Stimulated activated CD4-positive, alpha-beta T cell treated with anti-CD3 and anti-CD28 coated beads, Interleukin-12 subunit alpha, Interleukin-12 subunit beta, amount 100 ng/mL, for 24 hours (primary cell): ENCODE measurements around the gene NRP1.

Experiments
- DNase-seq, 2 experiments: peaks; one replicate each; pipeline ENCODE4 v3.0.0-alpha.2; 2020; ENCODE audit warnings: low read depth in 2 of 2

Gene NRP1

DNA sequence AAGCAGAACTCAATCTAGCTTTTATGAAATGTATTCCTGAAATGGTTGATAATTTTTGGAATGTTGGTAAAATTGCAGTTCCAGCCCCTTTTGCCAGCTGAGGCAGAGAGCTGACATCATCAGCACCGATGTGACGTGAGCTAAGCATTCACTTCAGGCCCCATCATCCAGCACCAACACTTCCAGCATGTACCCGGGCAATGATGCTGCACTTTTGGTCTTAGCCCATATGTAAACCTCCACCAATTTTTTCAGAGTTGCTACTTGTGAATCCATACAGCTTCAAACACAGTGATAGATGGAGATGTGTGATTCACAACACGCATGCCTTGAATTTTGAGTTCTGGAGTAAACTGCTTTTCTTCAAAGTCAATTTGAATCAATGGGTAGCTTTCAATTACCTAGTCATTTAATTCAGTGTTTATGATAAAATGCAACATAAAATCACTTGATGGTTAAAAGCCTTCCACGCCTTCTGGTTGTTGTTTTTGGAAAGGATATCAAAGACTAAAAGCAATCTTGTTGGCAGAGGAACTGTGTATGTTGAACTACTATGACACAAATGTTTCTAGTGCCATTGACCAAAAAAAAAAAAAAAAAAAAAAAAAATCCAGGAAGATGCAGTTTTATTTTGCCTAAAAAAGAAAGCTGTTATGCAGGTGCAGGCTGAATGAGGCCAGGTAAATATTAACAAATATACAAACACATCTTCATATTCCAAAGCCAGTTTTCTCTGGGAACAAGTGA lies 73.9 kb downstream of the NRP1 start:
- no peak for DNase-seq

DNA sequence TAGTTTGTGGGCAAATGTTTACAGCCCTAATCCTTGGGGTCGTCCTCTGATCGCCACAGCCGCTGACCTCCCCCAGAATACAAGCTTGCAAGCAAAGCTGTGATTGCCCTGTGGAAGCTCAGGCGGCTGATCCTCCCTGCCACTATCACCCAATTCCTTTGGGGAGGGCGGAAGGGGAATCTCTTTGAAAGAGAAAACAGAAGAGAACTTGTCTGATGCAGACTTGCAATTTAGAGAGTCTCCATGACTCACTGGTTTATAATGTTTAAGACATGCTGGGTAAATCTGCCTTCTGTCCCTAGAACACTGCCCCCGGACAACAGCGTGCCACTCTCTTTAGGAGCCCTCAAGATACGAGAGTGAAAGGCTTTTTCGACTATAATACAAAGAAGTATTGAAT lies 75.5 kb downstream of the NRP1 start:
- DNase-seq = no peak

DNA sequence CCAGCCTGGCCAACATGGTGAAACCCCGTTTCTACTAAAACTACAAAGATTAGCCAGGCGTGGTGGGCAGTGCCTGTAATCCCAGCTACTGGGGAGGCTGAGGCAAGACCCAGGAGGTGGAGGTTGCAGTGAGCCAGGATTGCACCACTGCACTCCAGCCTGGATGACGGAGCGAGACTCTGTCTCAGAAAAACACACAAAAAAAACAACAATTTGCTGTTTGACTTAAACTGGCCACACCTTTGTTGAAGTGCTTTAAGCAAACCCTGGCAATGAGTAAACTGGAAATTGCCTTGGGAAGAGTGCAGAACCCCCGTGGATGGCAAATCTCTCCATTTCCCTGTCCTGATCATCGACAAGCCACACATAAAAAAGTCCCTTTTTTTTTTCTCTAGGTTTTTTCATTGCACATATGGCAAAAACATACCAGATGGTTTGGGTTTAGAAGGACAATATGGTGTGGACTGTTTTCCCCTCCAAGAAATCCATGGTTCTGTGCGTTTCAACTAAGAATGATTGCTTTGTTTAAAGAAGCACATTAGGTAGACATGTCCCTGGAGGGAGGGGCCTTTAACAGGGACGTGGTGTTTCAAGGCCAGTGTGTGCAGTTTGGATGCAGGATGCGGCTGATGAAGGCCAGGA lies 76.9 kb downstream of the NRP1 start:
- DNase-seq = no peak

DNA sequence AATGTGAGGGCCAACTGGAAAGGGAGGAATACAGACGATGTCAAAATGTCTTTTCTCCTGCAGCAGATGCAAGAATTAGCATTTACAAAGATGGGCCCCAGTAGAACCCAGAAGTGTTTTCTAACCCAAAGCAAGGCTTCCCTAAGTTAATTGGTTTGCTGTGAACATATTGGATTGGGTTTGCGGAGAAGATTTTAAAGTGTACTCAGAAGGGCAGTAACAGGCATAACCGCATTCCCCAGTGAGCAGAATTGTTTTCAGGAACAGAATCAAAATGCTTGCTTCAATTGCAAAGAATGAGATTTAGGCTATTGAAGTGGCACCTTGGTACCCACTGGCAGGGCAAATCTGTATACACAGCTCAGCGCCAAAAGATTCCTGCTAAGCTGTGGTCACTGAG lies 78.0 kb downstream of the NRP1 start:
- no peak for DNase-seq

DNA sequence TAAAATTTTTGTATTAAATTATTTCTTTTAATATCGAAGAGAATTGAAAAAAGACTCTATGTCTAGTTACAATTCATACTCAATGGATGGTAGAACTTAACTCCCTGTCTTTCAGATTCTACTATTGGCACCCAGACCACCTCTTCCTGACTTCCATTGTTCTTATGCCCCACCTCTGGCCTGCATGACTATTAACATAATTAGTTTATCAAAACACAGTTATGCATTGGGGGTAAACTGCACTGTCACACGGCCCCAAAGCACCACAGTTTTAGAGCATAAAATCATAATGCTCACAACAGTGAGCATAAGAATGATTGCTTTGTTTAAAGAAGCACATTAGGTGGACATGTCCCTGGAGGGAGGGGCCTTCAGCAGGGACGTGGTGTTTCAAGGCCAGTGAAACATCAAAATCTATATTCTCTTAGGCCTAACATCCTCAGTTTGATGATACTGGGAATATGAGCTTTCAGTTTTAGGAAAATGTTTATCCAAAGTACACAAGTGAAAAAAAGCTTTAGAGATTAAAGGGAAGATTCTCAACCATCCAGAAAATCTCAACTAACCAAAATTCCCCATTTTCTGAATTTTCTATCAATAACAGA lies 79.8 kb downstream of the NRP1 start:
- DNase-seq = no peak

DNA sequence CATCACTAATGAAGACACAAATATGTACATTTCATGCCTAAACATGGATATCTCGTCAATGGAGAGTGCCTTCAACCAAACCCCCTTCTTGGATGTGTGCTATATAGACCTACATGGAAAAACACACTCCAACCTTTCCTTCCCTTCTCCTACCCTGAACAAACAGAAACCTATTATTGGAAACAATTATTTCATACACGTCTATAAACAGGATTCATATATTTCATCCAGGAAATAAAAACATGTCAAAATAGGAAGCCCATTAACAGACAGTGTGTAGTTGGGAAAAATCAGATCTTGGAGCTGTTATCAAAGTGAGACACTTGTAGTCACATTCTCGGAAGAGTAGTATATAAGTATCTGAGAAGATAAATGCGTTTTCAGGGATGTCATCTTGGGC lies 81.1 kb downstream of the NRP1 start:
- no peak for DNase-seq

DNA sequence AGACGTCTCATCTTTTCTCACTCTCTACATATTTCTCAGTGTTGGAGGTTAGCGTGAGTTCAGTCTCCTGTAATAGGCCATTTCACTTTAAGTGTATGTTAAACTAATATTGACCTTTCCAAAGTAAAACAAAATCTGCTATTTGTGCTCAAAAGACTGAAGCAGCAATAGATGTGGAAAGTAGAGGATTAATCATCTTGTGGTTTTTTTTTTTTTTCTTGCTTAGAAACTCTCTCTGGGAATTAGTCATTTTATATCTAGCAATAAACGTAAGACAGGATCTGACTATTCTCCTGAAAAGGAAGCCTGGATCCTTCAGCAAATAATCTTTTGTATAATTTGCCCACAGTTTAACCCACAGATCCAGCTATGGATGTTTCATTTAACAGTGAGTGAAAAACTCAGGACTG lies 81.7 kb downstream of the NRP1 start:
- no peak for DNase-seq

DNA sequence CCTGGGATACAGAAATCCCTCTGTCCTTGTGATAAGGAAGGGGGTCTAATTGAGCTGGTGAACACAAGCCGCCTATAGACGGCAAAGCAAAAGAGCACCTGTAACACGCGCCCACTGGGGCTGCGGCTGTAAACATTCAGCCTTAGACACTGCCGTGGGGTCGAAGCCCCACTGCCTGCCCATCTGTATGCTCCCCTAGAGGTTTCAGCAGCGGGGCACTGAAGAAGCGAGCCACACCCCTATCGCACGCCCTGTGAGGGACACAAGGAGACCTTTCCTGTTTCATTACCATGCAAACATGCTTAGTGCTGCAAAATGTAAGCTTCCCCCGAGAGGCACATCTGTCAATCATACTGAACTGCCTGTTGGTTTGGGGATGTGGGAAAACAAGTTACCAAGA lies 82.1 kb downstream of the NRP1 start:
- DNase-seq = no peak

DNA sequence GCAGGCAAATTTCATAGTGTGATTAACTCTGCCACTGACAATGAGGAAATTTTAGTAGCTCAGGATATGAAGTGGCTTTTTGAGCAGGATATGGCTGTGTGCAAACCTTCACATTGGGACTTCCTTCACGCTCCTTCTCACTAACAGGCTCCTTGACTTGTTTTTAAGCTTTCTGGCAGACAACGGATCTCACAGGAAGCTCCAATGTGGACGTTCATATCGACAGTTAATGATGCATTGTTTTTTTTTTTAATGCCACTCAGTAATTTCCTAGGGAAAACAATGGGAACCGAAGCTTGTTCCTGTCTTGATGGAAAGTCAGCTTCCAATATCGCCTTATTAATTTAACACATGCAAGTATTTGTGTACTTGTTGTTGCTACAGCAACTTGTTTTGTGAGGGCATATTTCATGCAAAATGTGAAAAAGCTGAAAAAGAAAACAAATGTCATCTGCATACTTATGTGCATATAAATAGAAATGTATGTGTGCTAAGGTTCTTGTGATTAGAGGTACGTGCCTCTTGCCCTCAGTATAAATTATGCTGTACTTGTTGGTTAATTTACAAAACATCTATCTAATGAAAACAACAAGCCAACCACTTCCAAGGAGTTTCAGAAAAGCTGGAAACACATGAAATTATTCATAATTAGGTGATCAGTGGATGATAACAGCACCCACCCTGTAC lies 84.7 kb downstream of the NRP1 start:
- DNase-seq = no peak

DNA sequence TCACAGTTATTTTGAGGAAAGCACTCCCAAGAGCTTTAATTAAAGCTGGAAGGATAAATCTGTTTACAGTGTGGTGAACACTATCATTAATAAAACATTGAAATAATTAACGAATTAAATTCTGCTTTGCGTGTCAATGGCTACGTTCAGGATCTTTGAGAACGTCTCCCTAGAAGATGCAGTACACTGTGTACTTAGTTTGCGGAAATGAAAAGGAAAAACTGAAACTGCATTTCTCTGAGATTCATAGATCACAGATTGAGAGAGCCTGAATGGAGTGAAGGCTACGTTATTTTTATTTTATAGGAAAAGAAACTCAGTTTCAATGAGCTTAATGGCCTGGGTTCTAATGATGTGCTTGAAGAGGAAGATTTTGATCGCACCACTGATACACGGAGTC lies 85.3 kb downstream of the NRP1 start:
- no peak for DNase-seq

DNA sequence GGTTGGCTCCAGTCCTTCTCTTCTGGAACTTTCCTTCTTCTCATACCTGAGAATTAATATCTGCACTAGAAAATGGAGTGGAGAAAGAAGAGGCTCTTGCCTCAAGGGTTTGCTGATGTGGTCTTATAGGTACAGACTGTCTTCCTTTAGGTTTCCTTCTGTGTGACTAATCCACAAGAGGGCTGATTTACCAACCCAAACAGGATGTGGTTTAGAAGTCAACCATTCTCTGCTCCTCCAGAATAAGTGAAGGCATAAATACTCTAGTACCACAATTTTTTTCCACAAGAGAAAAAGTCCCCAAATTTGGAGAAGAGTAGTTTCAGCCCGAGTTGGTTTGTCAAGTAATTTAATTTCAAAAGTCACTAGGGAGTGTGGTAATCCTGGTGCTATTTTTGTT lies 85.8 kb downstream of the NRP1 start:
- DNase-seq = no peak

DNA sequence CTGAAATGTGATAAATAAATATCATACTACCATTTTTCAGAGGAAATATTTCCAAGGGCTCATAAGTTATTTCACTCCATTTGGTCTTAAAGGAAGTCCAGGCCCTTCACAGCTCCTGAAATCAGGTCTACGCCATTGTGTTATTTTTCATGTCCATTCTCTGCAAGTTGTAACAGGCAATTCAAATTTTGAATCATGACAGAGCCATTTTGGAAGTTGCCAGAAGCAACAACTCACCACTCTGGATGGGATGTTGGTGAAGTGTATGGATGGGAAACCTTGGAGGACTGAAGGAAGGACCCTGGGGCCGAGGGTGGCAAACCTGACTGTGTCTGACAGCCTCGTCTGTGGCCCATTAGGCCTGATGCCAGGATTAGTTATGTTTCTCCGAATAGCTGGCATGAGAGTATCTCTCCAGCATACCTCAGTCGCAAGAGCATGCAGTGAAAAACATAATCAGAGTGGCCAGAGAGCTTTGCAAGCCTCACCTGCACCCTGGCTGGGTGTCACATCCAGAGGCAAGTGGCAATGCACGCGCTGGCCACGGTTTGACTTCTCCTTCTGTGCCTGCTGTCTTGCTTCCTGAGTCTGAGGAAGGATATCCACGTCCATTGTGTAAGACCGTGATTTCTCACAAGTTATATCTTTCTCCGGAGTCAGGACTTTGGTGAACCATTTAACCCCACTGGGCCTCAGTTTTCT lies 87.1 kb downstream of the NRP1 start:
- DNase-seq = no peak

DNA sequence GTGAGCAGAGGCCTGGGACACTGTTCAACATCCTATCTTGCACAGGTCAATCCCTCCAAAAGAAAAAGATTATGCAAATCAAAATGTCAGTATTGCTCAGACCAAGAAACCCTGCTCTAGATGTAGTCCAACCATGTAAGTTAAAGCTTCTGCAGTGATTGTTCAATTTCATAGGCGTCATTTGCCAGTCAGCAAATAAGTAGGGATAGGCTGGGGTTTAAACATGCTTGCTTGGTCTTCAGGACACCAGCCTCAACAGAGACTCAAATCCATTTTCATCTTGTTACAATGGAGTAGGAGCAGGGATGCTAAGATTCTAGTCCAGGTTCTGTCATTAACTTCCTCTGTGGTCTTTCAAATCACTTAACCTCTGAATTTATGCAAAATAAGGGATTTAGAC lies 89.1 kb downstream of the NRP1 start:
- no peak for DNase-seq

DNA sequence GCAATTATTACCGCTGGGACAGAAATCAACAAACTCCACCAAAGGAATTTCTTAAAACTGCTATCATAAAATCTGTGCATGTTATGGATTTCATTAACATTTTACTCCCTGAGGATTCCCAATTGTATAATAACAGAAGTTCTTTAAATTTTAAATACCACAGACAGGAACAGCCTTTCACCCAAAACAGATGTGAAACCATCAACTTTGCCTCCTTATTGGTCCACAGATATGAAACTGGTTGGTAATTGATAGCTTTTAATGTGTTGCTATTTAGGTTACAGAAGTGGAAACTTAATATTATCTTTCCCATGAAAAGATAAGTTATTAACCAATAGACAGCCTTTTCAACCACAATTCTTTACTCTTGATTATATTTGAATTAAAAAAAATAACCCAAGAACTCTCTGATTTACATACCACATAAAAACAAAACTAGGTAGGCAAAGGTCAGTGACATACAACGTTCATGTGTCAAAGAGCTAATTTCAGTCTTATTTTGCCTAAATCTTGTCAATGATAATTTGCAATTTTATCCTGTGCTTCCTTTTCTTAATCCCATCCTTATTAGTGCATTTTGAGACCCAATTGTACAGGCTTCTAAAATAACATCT lies 90.0 kb downstream of the NRP1 start:
- DNase-seq = no peak

DNA sequence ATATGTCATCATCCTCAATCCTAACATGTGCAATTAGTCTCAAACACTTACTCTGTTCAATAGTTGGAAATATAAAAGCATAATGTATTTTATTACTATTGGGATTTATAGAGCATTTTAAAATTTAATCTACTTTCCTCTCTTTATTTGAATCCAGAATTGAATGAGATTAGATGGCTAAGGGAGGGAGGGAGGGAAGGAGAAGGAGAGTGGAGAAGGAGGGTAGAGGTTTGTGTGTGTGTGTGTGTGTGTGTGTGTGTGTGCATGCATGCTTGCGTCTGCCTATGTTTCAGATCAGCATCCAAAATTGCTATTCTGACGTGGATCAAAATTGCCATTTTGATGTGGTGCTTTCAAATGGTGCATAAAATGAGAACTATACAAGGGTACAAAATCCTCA lies 90.8 kb downstream of the NRP1 start:
- DNase-seq = no peak

DNA sequence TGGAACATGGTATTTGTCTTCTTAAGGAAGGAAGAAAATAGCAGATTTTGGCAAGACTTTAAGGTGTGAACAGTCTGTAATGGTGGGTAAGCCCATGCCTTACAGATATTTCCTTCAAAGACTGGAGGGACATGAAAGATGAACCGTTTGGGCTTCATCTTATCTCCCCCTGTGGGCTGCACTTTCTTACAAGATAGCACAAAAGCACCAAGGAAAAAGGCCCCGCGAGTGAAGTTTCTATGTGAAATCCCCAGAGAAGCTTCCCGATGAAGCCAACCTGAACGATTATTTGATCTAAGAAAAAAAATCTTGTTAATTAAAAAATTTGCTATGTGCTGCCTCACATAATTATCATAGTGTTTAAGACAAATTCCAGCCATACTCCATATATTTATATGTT lies 91.5 kb downstream of the NRP1 start:
- DNase-seq = no peak

DNA sequence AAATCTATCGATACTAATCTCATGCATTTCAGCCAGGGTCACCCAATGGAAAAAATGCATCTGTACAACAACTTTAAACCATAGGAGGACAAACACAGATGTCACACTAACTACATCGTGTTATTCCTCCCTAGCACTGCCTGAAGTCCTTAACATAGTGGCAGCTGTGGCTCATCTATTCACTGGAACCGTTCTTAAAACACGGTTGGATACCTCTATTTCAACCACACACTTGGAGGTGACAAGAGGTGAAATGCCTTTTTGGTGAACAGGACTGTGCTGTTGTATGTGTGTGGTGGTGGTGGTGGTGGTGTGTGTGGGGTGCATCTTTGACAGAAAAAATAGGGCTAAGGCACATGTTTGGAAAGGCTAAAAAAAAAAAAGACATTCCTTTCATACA lies 93.1 kb downstream of the NRP1 start:
- DNase-seq = no peak

DNA sequence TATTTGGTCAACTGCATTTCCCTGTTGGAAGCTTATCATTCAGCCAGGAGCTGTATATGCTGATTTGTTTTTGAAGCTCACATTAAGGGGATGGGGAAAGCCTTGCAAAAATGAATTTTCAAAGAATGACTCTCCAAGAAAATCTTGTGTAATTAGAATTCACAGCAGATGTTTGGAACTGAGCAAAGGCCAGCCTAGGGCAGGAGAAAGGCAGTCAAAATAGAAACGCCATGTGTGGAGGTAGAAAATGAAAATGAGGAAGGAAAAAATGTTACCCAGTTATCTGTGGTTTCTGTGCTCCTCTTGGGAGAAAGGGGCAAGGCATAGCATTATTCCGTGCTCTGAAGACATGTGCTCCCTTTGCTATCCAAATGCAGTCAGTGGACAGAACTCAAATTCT lies 93.5 kb downstream of the NRP1 start:
- DNase-seq = no peak

DNA sequence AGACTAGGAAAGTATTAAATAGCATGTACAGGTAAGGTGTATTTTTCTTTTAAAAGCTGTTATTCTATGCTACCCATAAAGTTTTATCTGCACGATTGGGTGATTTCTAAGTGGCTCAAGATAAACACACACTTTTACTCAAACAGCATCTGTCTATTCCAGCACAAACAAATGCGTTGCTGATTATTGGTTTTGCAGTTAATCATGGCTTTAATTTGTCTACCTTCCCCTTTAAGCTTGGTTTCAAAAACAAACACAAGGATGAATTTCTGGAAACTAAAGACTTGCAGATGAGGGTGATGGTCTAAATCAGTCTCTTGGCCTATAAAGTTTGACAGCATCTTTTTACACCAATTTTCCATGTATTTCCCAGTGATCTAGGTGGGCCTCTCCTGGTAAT lies 94.2 kb downstream of the NRP1 start:
- DNase-seq = no peak

DNA sequence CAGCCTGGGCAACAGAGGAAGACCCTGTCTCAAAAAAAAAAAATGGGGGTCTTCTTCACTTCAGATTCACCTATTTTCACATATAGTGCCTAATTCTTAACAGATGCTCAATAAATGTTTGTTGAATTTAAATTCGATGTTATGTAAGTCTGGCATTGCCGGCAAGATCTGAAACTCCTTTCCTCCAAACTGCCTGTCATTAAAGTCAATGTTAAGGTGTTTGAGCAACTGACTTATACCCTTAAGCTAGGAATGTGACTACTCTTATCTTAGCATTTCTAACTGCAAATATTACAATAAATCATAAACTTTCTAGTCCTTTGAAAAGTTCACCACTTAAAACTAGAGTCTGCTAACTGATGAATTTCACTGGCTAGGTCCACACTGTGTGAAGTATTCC lies 95.2 kb downstream of the NRP1 start:
- DNase-seq = no peak

DNA sequence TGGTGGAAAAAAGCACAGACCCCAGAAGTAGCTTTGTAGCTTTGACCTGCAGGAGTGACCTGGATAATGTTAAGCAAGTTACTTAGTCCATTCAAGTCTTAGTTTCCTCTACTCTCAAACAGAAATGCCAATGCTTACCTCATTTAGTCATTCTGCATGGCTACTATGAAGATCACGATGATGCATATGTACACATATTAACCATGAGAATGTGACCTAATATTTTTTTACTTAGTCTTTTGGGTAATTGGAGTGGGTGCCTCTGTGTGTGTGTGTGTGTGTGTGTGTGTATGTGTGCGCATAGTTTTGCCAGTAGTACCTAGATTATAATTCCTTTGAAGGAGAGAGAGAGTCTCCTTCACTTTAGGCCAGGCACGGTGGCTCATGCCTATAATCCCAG lies 95.8 kb downstream of the NRP1 start:
- DNase-seq = no peak
